ENCODE measurements around the gene RORB. TPM values are rescaled to one million over a fixed set of nuclear protein-coding genes. Genes with fewer than 3 reads are reported as not detected.

The RORB gene
- total and polyA plus RNA-seq, 5 donors, result 0.54 to 3.4 (median 0.84) TPM

GRCh38 chr9:74719306-74719705 lies 222.2 kb downstream of the RORB start:
- Histone ChIP-seq H3K4me1 (ENCODE audit: control insufficient read depth, insufficient read depth, low read length) (no peaks in the 10 kb centered on the region), H3K27ac (ENCODE audit: low read length) (no peak overlapping the region), H3K9me3 (ENCODE audit: control insufficient read depth, low read length) (no peaks in the 10 kb centered on the region), H3K27me3 (ENCODE audit: control insufficient read depth, insufficient read depth) (no peaks in the 10 kb centered on the region), H3K4me3 (ENCODE audit: low read length) (no peak overlapping the region)
- WGBS, result 72% methylated on average over 1 of the region's 1 CpG
- DNase-seq (no peak), ATAC-seq (no peak)
- intact Hi-C loops (cut with DNase I), result no loop called here

GRCh38 chr9:74721696-74722660 lies 224.8 kb downstream of the RORB start:
- no peak overlapping the region for H3K27ac ChIP-seq (ENCODE audit: low read length)
- H3K4me3 ChIP-seq (ENCODE audit: low read length), result no peak overlapping the region
- H3K4me1 ChIP-seq (ENCODE audit: control insufficient read depth, insufficient read depth, low read length), result no peaks in the 10 kb centered on the region
- ATAC-seq (no peak), DNase-seq (no peak)
- no peaks in the 10 kb centered on the region for H3K27me3 ChIP-seq (ENCODE audit: control insufficient read depth, insufficient read depth)
- intact Hi-C loops (cut with DNase I), result no loop called here
- no peaks in the 10 kb centered on the region for H3K9me3 ChIP-seq (ENCODE audit: control insufficient read depth, low read length)
- WGBS, result 63% methylated on average over 5 of the region's 5 CpGs

GRCh38 chr9:74724317-74724716 lies 227.2 kb downstream of the RORB start:
- no peaks in the 10 kb centered on the region for H3K9me3 ChIP-seq (ENCODE audit: control insufficient read depth, low read length)
- ATAC-seq (no peak), DNase-seq (no peak)
- H3K4me1 ChIP-seq (ENCODE audit: control insufficient read depth, insufficient read depth, low read length), result no peaks in the 10 kb centered on the region
- no peak overlapping the region for H3K4me3 ChIP-seq (ENCODE audit: low read length)
- H3K27ac ChIP-seq (ENCODE audit: low read length), result no peak overlapping the region
- 64% methylated on average over 5 of the region's 5 CpGs for WGBS
- H3K27me3 ChIP-seq (ENCODE audit: control insufficient read depth, insufficient read depth), result no peaks in the 10 kb centered on the region
- intact Hi-C loops (cut with DNase I), result no loop called here

- H3K27ac ChIP-seq (ENCODE audit: low read length), result no peak overlapping the region
- H3K4me3 ChIP-seq (ENCODE audit: low read length), result no peak overlapping the region
- intact Hi-C loops (cut with DNase I), result no loop called here
- H3K9me3 ChIP-seq (ENCODE audit: control insufficient read depth, low read length), result no peaks in the 10 kb centered on the region
- ATAC-seq, result no peak
- H3K4me1 ChIP-seq (ENCODE audit: control insufficient read depth, insufficient read depth, low read length), result no peaks in the 10 kb centered on the region
- no peak for DNase-seq
- no peaks in the 10 kb centered on the region for H3K27me3 ChIP-seq (ENCODE audit: control insufficient read depth, insufficient read depth)
- WGBS, result 95% methylated on average over 3 of the region's 3 CpGs
Measured at GRCh38 chr9:74726581-74726980, 229.4 kb downstream of the RORB start.

- Histone ChIP-seq H3K9me3 (ENCODE audit: control insufficient read depth, low read length) (no peaks in the 10 kb centered on the region), H3K4me3 (ENCODE audit: low read length) (no peak overlapping the region), H3K27ac (ENCODE audit: low read length) (no peak overlapping the region), H3K4me1 (ENCODE audit: control insufficient read depth, insufficient read depth, low read length) (no peaks in the 10 kb centered on the region), H3K27me3 (ENCODE audit: control insufficient read depth, insufficient read depth) (no peaks in the 10 kb centered on the region)
- WGBS, result 69% methylated on average over 7 of the region's 7 CpGs
- ATAC-seq (no peak), DNase-seq (no peak)
- intact Hi-C loops (cut with DNase I), result no loop called here
Measured at GRCh38 chr9:74728176-74728575, 231.0 kb downstream of the RORB start.

GRCh38 chr9:74729136-74729695 lies 232.1 kb downstream of the RORB start:
- H3K9me3 ChIP-seq (ENCODE audit: control insufficient read depth, low read length), result no peaks in the 10 kb centered on the region
- 39% methylated on average over 9 of the region's 9 CpGs for WGBS
- H3K4me1 ChIP-seq (ENCODE audit: control insufficient read depth, insufficient read depth, low read length), result no peaks in the 10 kb centered on the region
- H3K27ac ChIP-seq (ENCODE audit: low read length), result no peak overlapping the region
- intact Hi-C loops (cut with DNase I), result no loop called here
- DNase-seq (no peak), ATAC-seq (peak in 1 of 2 donors; percentile 67)
- H3K4me3 ChIP-seq (ENCODE audit: low read length), result no peak overlapping the region
- no peaks in the 10 kb centered on the region for H3K27me3 ChIP-seq (ENCODE audit: control insufficient read depth, insufficient read depth)

GRCh38 chr9:74735761-74736160 lies 238.6 kb downstream of the RORB start:
- Histone ChIP-seq H3K27ac (ENCODE audit: low read length) (no peak overlapping the region), H3K4me3 (ENCODE audit: low read length) (no peak overlapping the region), H3K27me3 (ENCODE audit: control insufficient read depth, insufficient read depth) (no peaks in the 10 kb centered on the region), H3K9me3 (ENCODE audit: control insufficient read depth, low read length) (no peaks in the 10 kb centered on the region), H3K4me1 (ENCODE audit: control insufficient read depth, insufficient read depth, low read length) (no peaks in the 10 kb centered on the region)
- intact Hi-C loops (cut with DNase I), result no loop called here
- ATAC-seq (no peak), DNase-seq (no peak)
- 84% methylated on average over 4 of the region's 4 CpGs for WGBS

GRCh38 chr9:74736646-74737045 lies 239.5 kb downstream of the RORB start:
- ATAC-seq (no peak), DNase-seq (no peak)
- Histone ChIP-seq H3K9me3 (ENCODE audit: control insufficient read depth, low read length) (no peaks in the 10 kb centered on the region), H3K27ac (ENCODE audit: low read length) (no peak overlapping the region), H3K27me3 (ENCODE audit: control insufficient read depth, insufficient read depth) (no peaks in the 10 kb centered on the region), H3K4me1 (ENCODE audit: control insufficient read depth, insufficient read depth, low read length) (no peaks in the 10 kb centered on the region), H3K4me3 (ENCODE audit: low read length) (no peak overlapping the region)
- intact Hi-C loops (cut with DNase I), result no loop called here
- 93% methylated on average over 4 of the region's 4 CpGs for WGBS

- H3K27me3 ChIP-seq (ENCODE audit: control insufficient read depth, insufficient read depth), result no peaks in the 10 kb centered on the region
- DNase-seq (no peak), ATAC-seq (no peak)
- no peak overlapping the region for H3K4me3 ChIP-seq (ENCODE audit: low read length)
- intact Hi-C loops (cut with DNase I), result loop anchor here in 1 of 4 donors (5.0 kb wide), 1 partner anchor 1540 kb away; no protein-coding TSS in a partner anchor
- 98% methylated on average over 1 of the region's 1 CpG for WGBS
- H3K4me1 ChIP-seq (ENCODE audit: control insufficient read depth, insufficient read depth, low read length), result no peaks in the 10 kb centered on the region
- H3K27ac ChIP-seq (ENCODE audit: low read length), result no peak overlapping the region
- H3K9me3 ChIP-seq (ENCODE audit: control insufficient read depth, low read length), result no peaks in the 10 kb centered on the region
Measured at GRCh38 chr9:74742191-74742790, 245.2 kb downstream of the RORB start.
